Measurements from ENCODE around the gene FAF1.
A peak's percentile ranks its signal among the peaks of the same experiment; 100 is the strongest.

FAF1 gene

DNA sequence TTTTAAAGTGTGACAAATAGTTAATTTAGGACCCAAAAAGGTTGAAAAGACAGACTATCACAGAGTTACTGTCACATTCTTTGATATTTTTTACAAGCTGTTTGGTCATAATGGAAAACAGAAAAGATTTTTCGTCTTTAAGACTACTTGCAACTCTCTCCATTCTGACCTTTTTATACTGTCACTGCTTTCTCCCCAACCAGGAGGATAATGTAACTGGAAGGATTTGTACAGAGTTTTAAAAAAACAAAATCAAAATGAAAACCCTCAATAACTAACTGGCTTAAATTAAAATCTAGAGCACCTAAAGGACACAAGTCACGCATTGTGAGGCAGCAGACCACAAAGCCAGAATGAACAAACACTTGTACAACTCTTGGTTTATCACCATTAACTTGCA, 257.7 kb downstream of the FAF1 start:
- 0 out of 2 replicates have a peak, but pooled peaks cover 3% of the 10 kb centered on the region for H3K36me3 ChIP-seq (ENCODE audit: insufficient read depth, low read length)
- TF ChIP-seq FOXP2 (optimal IDR thresholded peaks at IDR 0.05; ENCODE audit: control extremely low read depth, extremely low read length, insufficient read depth) (no peak), POLR2AphosphoS5 (IDR thresholded peaks at IDR 0.05; ENCODE audit: borderline replicate concordance, low read depth, low read length) (no peak), EZH2 (IDR thresholded peaks at IDR 0.05) (no peak)
- no peak overlapping the region for H3K9ac ChIP-seq (ENCODE audit: insufficient read length)
- no peak for DNase-seq (ENCODE audit: low read depth, low spot score)
- H3K4me3 ChIP-seq: no peak overlapping the region
- no peaks in the 10 kb centered on the region for H3K9me3 ChIP-seq (ENCODE audit: low read depth, low read length)
- no peak overlapping the region for H3K27ac ChIP-seq

DNA sequence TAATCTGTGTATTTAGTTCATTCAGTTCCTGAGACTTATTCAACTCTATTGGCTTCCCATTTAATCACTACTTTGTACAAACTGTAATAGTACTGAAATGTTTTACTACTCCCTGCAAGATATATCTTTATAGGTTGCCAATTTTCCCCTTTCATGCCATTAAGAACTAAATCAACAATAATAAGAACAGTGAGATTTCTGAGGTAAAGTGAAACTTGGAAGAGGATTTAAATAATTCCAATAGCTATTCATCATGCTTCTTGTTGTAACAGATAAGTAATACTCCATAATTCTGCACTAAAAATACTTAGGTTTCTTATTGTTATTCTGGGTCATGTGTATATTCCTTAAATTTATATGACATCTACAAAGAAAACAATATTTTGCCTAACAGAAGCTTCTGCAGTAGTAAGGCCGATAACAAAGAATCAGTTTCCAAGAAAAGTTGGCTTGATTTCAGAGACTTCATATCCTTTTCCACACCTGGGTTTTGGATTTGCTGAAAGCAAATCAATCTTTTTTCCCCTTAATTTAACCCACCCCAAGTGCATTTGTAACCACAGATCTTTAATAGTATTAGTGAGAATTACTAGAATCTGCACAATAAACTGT, 258.3 kb downstream of the FAF1 start:
- no peak overlapping the region for H3K9ac ChIP-seq (ENCODE audit: insufficient read length)
- H3K36me3 ChIP-seq (ENCODE audit: insufficient read depth, low read length): 0 out of 2 replicates have a peak, but pooled peaks cover 3% of the 10 kb centered on the region
- no peak overlapping the region for H3K27ac ChIP-seq
- no peak overlapping the region for H3K4me3 ChIP-seq
- no peak for DNase-seq (ENCODE audit: low read depth, low spot score)
- no peaks in the 10 kb centered on the region for H3K9me3 ChIP-seq (ENCODE audit: low read depth, low read length)
- TF ChIP-seq POLR2AphosphoS5 (IDR thresholded peaks at IDR 0.05; ENCODE audit: borderline replicate concordance, low read depth, low read length) (no peak), EZH2 (IDR thresholded peaks at IDR 0.05) (no peak), FOXP2 (optimal IDR thresholded peaks at IDR 0.05; ENCODE audit: control extremely low read depth, extremely low read length, insufficient read depth) (no peak)

- Histone ChIP-seq H3K4me3 (peak overlapping the region; percentile 16; the same call in 1 of the 2 replicates), H3K36me3 (ENCODE audit: insufficient read depth, low read length) (0 out of 2 replicates have a peak, but pooled peaks cover 3% of the 10 kb centered on the region), H3K9me3 (ENCODE audit: low read depth, low read length) (no peaks in the 10 kb centered on the region), H3K27ac (no peak overlapping the region), H3K9ac (ENCODE audit: insufficient read length) (no peak overlapping the region)
- peak; percentile 72 for DNase-seq (ENCODE audit: low read depth, low spot score)
- peak; percentile 44; the same call in 1 of the 2 replicates for TF ChIP-seq POLR2AphosphoS5 (IDR thresholded peaks at IDR 0.05; ENCODE audit: borderline replicate concordance, low read depth, low read length)
- TF ChIP-seq EZH2 (IDR thresholded peaks at IDR 0.05): no peak
Measured at GRCh38 chr1:50700621-50701020, 259.4 kb downstream of the FAF1 start.

DNA sequence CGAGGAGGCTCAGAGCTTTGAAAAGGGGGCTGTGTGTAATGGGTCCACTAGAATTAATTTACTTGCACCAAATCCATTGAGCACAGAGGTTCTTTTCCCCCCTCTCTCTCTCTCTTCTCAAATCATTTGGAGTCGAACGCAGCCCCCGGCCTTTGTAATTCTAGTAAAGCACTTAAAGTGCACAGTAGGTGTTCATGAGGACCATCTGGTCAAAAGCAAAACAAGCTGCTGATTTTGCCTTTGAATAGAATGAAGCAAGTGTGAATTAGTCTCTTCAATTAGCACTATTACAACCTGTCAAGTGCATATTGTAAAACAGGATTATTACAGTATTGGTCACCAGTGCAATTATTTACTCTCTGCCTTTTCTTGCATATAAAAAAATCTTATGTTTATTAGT, 259.9 kb downstream of the FAF1 start:
- TF ChIP-seq EZH2 (IDR thresholded peaks at IDR 0.05) (no peak), FOXP2 (optimal IDR thresholded peaks at IDR 0.05; ENCODE audit: control extremely low read depth, extremely low read length, insufficient read depth) (no peak), POLR2AphosphoS5 (IDR thresholded peaks at IDR 0.05; ENCODE audit: borderline replicate concordance, low read depth, low read length) (no peak)
- DNase-seq (ENCODE audit: low read depth, low spot score): no peak
- Histone ChIP-seq H3K4me3 (peak overlapping the region; percentile 16; the same call in 1 of the 2 replicates), H3K27ac (no peak overlapping the region), H3K9me3 (ENCODE audit: low read depth, low read length) (no peaks in the 10 kb centered on the region), H3K36me3 (ENCODE audit: insufficient read depth, low read length) (0 out of 2 replicates have a peak, but pooled peaks cover 3% of the 10 kb centered on the region), H3K9ac (ENCODE audit: insufficient read length) (no peak overlapping the region)

- H3K9me3 ChIP-seq (ENCODE audit: low read depth, low read length): no peaks in the 10 kb centered on the region
- 0 out of 2 replicates have a peak, but pooled peaks cover 3% of the 10 kb centered on the region for H3K36me3 ChIP-seq (ENCODE audit: insufficient read depth, low read length)
- peak overlapping the region; percentile 16; the same call in 1 of the 2 replicates for H3K4me3 ChIP-seq
- no peak overlapping the region for H3K27ac ChIP-seq
- no peak for DNase-seq (ENCODE audit: low read depth, low spot score)
- TF ChIP-seq FOXP2 (optimal IDR thresholded peaks at IDR 0.05; ENCODE audit: control extremely low read depth, extremely low read length, insufficient read depth) (no peak), POLR2AphosphoS5 (IDR thresholded peaks at IDR 0.05; ENCODE audit: borderline replicate concordance, low read depth, low read length) (no peak), EZH2 (IDR thresholded peaks at IDR 0.05) (no peak)
- no peak overlapping the region for H3K9ac ChIP-seq (ENCODE audit: insufficient read length)
Measured at GRCh38 chr1:50699795-50700194, 260.3 kb downstream of the FAF1 start.

- Histone ChIP-seq H3K4me3 (no peak overlapping the region), H3K9ac (ENCODE audit: insufficient read length) (no peak overlapping the region), H3K9me3 (ENCODE audit: low read depth, low read length) (no peaks in the 10 kb centered on the region), H3K27ac (no peak overlapping the region), H3K36me3 (ENCODE audit: insufficient read depth, low read length) (0 out of 2 replicates have a peak, but pooled peaks cover 3% of the 10 kb centered on the region)
- TF ChIP-seq FOXP2 (optimal IDR thresholded peaks at IDR 0.05; ENCODE audit: control extremely low read depth, extremely low read length, insufficient read depth) (no peak), POLR2AphosphoS5 (IDR thresholded peaks at IDR 0.05; ENCODE audit: borderline replicate concordance, low read depth, low read length) (no peak), EZH2 (IDR thresholded peaks at IDR 0.05) (no peak)
- DNase-seq (ENCODE audit: low read depth, low spot score): no peak
Measured at GRCh38 chr1:50697440-50698421, 262.3 kb downstream of the FAF1 start.

DNA sequence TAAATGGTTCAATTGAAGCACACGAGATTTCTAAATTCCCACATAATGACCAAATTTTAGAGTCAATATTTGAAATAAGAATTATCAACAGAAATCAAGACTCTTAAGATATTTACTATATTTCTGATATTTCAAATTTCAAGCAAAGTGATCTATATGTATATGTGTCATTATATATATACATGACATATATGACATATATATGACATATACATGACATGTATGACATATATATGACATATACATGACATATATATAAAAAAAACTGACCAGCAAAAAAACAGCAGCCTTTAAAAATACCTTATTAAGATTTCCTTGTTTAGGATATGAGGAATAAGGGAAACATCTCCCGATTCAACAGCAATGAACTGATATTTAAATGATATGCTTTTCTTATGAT, 266.2 kb downstream of the FAF1 start:
- TF ChIP-seq FOXP2 (optimal IDR thresholded peaks at IDR 0.05; ENCODE audit: control extremely low read depth, extremely low read length, insufficient read depth) (no peak), POLR2AphosphoS5 (IDR thresholded peaks at IDR 0.05; ENCODE audit: borderline replicate concordance, low read depth, low read length) (no peak), EZH2 (IDR thresholded peaks at IDR 0.05) (no peak)
- no peak overlapping the region for H3K27ac ChIP-seq

DNA sequence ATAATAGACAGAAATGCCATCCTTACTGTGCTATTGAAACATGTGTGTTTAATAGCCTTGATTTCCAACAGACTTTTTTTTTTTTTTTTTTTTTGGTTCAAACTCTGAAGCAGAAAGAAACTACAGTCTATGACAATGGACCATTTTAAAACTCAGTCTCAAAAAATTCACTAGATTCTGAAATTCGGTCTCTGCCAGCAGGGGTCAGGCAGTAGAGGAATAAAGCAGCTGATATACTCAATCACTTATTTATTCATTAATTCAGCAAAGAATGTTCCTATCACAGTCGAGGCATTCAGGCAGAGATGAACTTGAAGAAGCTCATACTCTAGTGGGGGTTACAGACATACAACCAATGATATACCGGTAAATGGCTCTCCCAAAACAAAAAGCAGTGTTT, 275.9 kb downstream of the FAF1 start:
- H3K27ac ChIP-seq: no peak overlapping the region
- H3K9ac ChIP-seq (ENCODE audit: insufficient read length): no peak overlapping the region
- H3K36me3 ChIP-seq (ENCODE audit: insufficient read depth, low read length): peaks cover 3% of the 10 kb centered on the region; the same call in 1 of the 2 replicates
- DNase-seq (ENCODE audit: low read depth, low spot score): no peak
- no peak overlapping the region for H3K4me3 ChIP-seq
- H3K9me3 ChIP-seq (ENCODE audit: low read depth, low read length): no peaks in the 10 kb centered on the region
- TF ChIP-seq FOXP2 (optimal IDR thresholded peaks at IDR 0.05; ENCODE audit: control extremely low read depth, extremely low read length, insufficient read depth): no peak

More for the DNA sequence above, 266.2 kb downstream of the FAF1 start:
- H3K4me3 ChIP-seq: no peak overlapping the region
- DNase-seq (ENCODE audit: low read depth, low spot score): no peak
- H3K9ac ChIP-seq (ENCODE audit: insufficient read length): no peak overlapping the region
- no peaks in the 10 kb centered on the region for H3K9me3 ChIP-seq (ENCODE audit: low read depth, low read length)
- H3K36me3 ChIP-seq (ENCODE audit: insufficient read depth, low read length): peaks cover 8% of the 10 kb centered on the region

Measured in SK-N-MC (cell line).